Smooth muscle cell (in vitro differentiated cells): Measurements from ENCODE around the gene PTPRJ. TPM values are rescaled to one million over a fixed set of nuclear protein-coding genes. Genes with fewer than 3 reads are reported as not detected.

Source experiments
- DNase-seq: peaks from one replicate; lab custom pipeline; 2025; ENCODE audit not compliant: unreplicated experiment; lab: John Stamatoyannopoulos, UW
- H2AFZ ChIP-seq: fragments of 200-600 bp; sonication (generic); 2 replicates; pipeline ENCODE4 v1.6.0; 2016; ENCODE audit warnings: antibody characterized with exemption, low read depth, mild to moderate bottlenecking
- H3F3A ChIP-seq: fragments of 200-600 bp; sonication (generic); 2 replicates; pipeline ENCODE4 v1.6.0; 2017; ENCODE audit warnings: antibody characterized with exemption, low read depth
- H3K27ac ChIP-seq: fragments of 200-600 bp; sonication (generic); 2 replicates; pipeline ENCODE4 v1.5.1; 2016; ENCODE audit warnings: low read depth, mild to moderate bottlenecking
- H3K27me3 ChIP-seq: fragments of 200-600 bp; sonication (generic); 2 replicates; pipeline ENCODE4 v1.6.1; 2016; ENCODE audit warnings: low read depth, mild to moderate bottlenecking
- H3K36me3 ChIP-seq: fragments of 200-600 bp; sonication (generic); 2 replicates; pipeline ENCODE4 v1.5.1; 2016; ENCODE audit warnings: low read depth
- H3K4me1 ChIP-seq: fragments of 200-600 bp; sonication (generic); 2 replicates; pipeline ENCODE4 v1.5.1; 2016; ENCODE audit warnings: low read depth
- H3K4me2 ChIP-seq: fragments of 200-600 bp; sonication (generic); 2 replicates; pipeline ENCODE4 v1.6.0; 2016; ENCODE audit warnings: mild to moderate bottlenecking
- H3K4me3 ChIP-seq: fragments of 200-600 bp; sonication (generic); 2 replicates; pipeline ENCODE4 v1.5.1; 2016; ENCODE audit warnings: mild to moderate bottlenecking
- H3K79me2 ChIP-seq: fragments of 200-600 bp; sonication (generic); 2 replicates; pipeline ENCODE4 v1.6.0; 2016; ENCODE audit warnings: low read depth, mild to moderate bottlenecking
- H3K9ac ChIP-seq: fragments of 200-600 bp; sonication (generic); 2 replicates; pipeline ENCODE4 v1.6.0; 2016; ENCODE audit warnings: low read depth
- H3K9me3 ChIP-seq: fragments of 200-600 bp; sonication (generic); replicated peaks from 2 replicates; pipeline ENCODE4 v1.5.1; 2016; ENCODE audit warnings: low read depth
- H4K20me1 ChIP-seq: fragments of 200-600 bp; sonication (generic); 2 replicates; pipeline ENCODE4 v1.6.0; 2016; ENCODE audit warnings: low read depth
- WGBS: methylation state at CpG from one replicate; pipeline ENCODE4 v1.1.7; 2016; ENCODE audit warnings: low lambda C conversion rate; 5-methylcytosine and 5-hydroxymethylcytosine counted together
- polyA plus RNA-seq: library from polyadenylated mRNA; unstranded; fragments of >200 nt; fragmentation: Nextera tagmentation; extraction: Ambion mirVana; gene quantifications from 2 replicates; pipeline ENCODE4 v1.2.1, GENCODE V29; 2016
- total RNA-seq: library from RNA; depleted of rRNA; stranded (reverse); fragments of >200 nt; gene quantifications from 2 replicates; pipeline ENCODE4 v1.2.3, GENCODE V29; 2014
- TF ChIP-seq, protein P1 (sequence below): fragments of 200-600 bp; sonication (generic); IDR thresholded peaks from 2 replicates; pipeline ENCODE4 v1.5.1; 2017; ENCODE audit warnings: borderline replicate concordance, mild to moderate bottlenecking, antibody characterized with exemption; ENCODE audit not compliant: insufficient read depth, poor library complexity, severe bottlenecking

Gene PTPRJ
- total and polyA plus RNA-seq, 2 experiments from 2014 or later, result 1.5 to 6.3 TPM

DNA sequence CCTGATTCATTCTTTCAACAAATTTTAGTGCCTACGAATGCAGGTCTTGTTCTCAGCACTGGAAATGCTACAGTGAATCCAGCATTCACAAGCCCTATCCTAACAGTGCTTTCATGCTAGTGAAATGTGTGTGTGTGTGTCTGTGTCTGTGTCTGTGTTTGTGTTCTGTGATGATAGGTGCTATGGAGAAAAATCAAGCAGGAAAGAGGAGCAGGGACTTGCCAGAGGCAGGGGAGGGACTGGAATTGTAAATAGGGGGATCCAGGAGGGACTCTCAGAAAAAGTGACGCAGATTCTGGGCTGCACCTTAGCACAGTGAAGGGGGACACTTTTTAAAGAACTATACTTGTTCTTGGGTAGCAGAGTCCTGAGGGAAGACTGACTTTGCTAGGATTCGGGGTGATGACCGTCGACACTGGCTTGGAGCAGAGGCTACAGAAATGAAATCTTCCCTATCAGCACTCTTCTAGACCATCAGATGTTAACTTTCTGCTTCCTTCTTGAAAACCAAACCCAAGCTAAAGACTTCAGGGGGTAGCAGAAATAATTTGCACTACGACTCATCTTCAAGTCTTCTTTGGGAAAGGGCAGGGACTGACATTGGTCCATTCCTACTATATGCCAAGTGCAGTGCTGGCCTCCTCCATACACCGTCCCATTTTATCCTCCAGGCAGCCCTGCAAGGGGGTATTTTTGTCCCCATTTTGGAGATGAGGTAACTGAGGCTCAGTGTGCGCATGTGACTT, 39.3 kb upstream of the PTPRJ start:
- Histone ChIP-seq H3K4me3 (no peak overlapping the region), H3K9me3 (no peaks in the 10 kb centered on the region), H4K20me1 (no peaks in the 10 kb centered on the region), H3K27me3 (no peaks in the 10 kb centered on the region), H3K36me3 (no peaks in the 10 kb centered on the region), H3K4me2 (no peak overlapping the region), H3K79me2 (no peaks in the 10 kb centered on the region), H2AFZ (no peak overlapping the region), H3K9ac (no peak overlapping the region), H3K27ac (no peak overlapping the region), H3F3A (no peaks in the 10 kb centered on the region), H3K4me1 (peaks cover 3% of the 10 kb centered on the region)
- no peak for DNase-seq
- TF ChIP-seq, protein P1, sequence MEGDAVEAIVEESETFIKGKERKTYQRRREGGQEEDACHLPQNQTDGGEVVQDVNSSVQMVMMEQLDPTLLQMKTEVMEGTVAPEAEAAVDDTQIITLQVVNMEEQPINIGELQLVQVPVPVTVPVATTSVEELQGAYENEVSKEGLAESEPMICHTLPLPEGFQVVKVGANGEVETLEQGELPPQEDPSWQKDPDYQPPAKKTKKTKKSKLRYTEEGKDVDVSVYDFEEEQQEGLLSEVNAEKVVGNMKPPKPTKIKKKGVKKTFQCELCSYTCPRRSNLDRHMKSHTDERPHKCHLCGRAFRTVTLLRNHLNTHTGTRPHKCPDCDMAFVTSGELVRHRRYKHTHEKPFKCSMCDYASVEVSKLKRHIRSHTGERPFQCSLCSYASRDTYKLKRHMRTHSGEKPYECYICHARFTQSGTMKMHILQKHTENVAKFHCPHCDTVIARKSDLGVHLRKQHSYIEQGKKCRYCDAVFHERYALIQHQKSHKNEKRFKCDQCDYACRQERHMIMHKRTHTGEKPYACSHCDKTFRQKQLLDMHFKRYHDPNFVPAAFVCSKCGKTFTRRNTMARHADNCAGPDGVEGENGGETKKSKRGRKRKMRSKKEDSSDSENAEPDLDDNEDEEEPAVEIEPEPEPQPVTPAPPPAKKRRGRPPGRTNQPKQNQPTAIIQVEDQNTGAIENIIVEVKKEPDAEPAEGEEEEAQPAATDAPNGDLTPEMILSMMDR, result no peak
- 94% methylated on average over 8 of the region's 8 CpGs for WGBS

DNA sequence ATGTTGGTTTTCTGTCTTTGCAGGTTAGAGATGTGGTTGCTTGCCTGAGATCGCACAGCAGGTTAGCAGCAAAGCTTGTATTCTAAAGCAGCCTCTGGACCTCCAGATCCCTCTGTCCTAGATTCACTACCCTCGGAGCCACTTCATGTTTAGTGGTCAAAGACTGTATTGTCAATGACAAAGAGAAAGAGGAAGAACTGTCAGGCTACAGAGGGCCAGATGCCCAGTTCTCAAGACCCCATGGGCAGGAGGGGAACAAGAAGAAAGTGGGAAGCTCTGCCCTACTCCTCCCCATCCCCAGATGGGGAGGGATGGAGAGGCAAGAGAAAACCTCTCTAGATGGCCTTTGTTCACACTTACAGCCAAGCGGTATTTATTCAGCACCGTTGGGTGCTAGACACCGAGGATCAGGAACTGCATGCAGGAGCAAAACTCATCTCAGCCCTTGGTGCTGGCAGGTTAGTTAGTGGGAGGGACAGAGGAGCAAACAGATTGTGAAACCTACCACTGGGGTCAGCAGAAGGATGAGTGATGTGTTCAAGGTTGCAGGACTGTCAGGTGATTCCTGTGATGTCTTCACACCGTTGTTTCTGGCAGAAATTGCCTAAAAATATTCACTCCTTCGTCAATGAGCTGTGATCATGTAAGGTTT, 38.3 kb upstream of the PTPRJ start:
- no peak overlapping the region for H3K4me2 ChIP-seq
- TF ChIP-seq, protein P1, result no peak
- peaks cover 3% of the 10 kb centered on the region for H3K4me1 ChIP-seq
- H2AFZ ChIP-seq, result no peak overlapping the region
- H3F3A ChIP-seq, result no peaks in the 10 kb centered on the region
- H4K20me1 ChIP-seq, result no peaks in the 10 kb centered on the region
- H3K27me3 ChIP-seq, result no peaks in the 10 kb centered on the region
- no peaks in the 10 kb centered on the region for H3K9me3 ChIP-seq
- no peaks in the 10 kb centered on the region for H3K36me3 ChIP-seq
- no peak overlapping the region for H3K4me3 ChIP-seq
- 87% methylated on average over 7 of the region's 7 CpGs for WGBS
- H3K79me2 ChIP-seq, result no peaks in the 10 kb centered on the region
- H3K9ac ChIP-seq, result no peak overlapping the region
- DNase-seq, result no peak
- no peak overlapping the region for H3K27ac ChIP-seq

DNA sequence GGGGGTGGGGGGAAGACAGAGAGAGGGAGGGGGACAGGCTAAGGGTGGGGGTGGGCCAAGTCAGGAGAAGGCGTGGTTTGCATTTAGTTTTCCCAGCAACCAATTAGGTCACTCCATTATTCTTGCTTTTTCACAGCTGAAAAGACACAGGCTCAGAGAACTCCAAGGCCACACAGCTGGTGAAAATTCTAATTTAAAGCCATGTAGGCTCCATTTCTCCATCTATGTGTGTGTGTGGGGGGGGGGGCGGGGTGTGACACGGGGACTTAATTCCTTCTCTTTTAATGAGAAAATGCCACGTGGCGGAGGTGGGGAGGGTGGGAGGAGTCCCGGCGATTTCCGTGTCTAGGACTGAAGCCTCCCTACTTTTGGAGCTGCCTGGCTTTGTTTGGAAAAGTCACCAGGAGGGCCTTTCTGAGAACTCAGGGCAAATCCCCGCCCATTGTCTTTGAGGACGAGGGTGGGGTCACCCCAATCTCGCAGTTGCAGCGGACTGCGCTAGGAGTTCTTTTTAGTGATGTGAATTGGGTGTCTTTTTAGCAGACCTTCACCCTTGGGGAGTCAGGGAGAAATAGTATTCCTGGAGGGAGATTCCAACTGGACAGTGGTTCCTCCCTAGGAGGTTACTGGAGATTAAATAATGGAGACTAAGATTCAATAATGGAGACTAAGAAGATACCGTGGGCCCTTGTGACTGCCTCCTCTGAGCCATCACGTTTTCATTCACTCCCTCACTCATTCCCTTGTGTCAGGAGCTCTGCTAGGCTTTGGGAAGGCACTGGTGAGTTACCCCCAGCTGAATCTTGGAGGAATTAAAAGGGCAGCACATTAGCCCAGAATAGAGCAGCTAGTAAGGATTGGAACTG, 36.4 kb upstream of the PTPRJ start:
- H3K4me2 ChIP-seq, result no peak overlapping the region
- no peaks in the 10 kb centered on the region for H3K27me3 ChIP-seq
- no peak overlapping the region for H3K27ac ChIP-seq
- no peak for DNase-seq
- no peaks in the 10 kb centered on the region for H3F3A ChIP-seq
- TF ChIP-seq, protein P1, result no peak
- no peak overlapping the region for H2AFZ ChIP-seq
- 55% methylated on average over 15 of the region's 15 CpGs for WGBS
- H3K4me1 ChIP-seq, result peaks cover 3% of the 10 kb centered on the region
- no peak overlapping the region for H3K4me3 ChIP-seq
- H3K79me2 ChIP-seq, result no peaks in the 10 kb centered on the region
- H4K20me1 ChIP-seq, result no peaks in the 10 kb centered on the region
- H3K9me3 ChIP-seq, result no peaks in the 10 kb centered on the region
- H3K9ac ChIP-seq, result no peak overlapping the region
- no peaks in the 10 kb centered on the region for H3K36me3 ChIP-seq
